Measurements from ENCODE around the gene EXOC2. TPM values are rescaled to one million over a fixed set of nuclear protein-coding genes. Genes with fewer than 3 reads are reported as not detected.
"Not testable (repeated sequence)": the region's sequence is repeated elsewhere in the genome, so short reads cannot be mapped to it uniquely, and the experiment has no call there.

The EXOC2 gene
- total RNA-seq, 2 experiments from 2014 or later = 29.9 to 30.2 TPM

DNA sequence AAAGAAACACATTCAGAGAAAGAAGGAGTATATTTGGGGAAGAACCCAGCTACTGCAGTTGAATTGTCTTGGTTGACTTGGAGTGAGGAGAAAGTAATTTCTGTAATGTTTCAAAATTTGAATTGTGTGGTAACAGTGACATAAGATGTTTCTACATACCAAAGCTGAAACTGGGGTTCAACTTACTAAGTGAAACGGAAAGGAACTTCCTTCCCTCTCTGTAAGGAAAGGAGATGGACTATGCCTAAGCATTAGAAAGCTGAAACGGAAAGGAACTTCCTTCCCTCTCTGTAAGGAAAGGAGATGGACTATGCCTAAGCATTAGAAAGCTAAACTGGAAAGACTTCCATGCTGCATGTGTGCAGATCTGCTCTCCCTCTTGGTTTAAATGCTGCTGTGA lies 82.1 kb downstream of the EXOC2 start:
- H3K9me3 Mint-ChIP-seq = peaks cover 3% of the 10 kb centered on the region
- peaks cover 28% of the 10 kb centered on the region for H3K36me3 Mint-ChIP-seq (ENCODE audit: low read depth)
- no peaks in the 10 kb centered on the region for H3K27me3 Mint-ChIP-seq
- H3K4me1 Mint-ChIP-seq (ENCODE audit: low read depth) = peaks cover 6% of the 10 kb centered on the region
- DNase-seq (no peak), ATAC-seq (no peak)
- H3K4me3 Mint-ChIP-seq = no peak overlapping the region
- POLR2A ChIA-PET = no interaction called here
- H3K27ac Mint-ChIP-seq = no peak overlapping the region
- TF ChIP-seq, protein P1, sequence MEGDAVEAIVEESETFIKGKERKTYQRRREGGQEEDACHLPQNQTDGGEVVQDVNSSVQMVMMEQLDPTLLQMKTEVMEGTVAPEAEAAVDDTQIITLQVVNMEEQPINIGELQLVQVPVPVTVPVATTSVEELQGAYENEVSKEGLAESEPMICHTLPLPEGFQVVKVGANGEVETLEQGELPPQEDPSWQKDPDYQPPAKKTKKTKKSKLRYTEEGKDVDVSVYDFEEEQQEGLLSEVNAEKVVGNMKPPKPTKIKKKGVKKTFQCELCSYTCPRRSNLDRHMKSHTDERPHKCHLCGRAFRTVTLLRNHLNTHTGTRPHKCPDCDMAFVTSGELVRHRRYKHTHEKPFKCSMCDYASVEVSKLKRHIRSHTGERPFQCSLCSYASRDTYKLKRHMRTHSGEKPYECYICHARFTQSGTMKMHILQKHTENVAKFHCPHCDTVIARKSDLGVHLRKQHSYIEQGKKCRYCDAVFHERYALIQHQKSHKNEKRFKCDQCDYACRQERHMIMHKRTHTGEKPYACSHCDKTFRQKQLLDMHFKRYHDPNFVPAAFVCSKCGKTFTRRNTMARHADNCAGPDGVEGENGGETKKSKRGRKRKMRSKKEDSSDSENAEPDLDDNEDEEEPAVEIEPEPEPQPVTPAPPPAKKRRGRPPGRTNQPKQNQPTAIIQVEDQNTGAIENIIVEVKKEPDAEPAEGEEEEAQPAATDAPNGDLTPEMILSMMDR (IDR thresholded peaks at IDR 0.05) = no peak
- CTCF ChIA-PET = no interaction called here
- intact Hi-C loops (cut with micrococcal nuclease) = no loop called here

- CTCF ChIA-PET = interaction anchor here (3.8 kb wide), 1 partner anchor 17 kb away, joined by 23 read pairs; no protein-coding TSS in a partner anchor
- ATAC-seq (no peak), DNase-seq (no peak)
- H3K36me3 Mint-ChIP-seq (ENCODE audit: low read depth) = peaks cover 26% of the 10 kb centered on the region
- H3K9me3 Mint-ChIP-seq = peaks cover 3% of the 10 kb centered on the region
- intact Hi-C loops (cut with micrococcal nuclease) = no loop called here
- H3K4me3 Mint-ChIP-seq = no peak overlapping the region
- POLR2A ChIA-PET = no interaction called here
- H3K27ac Mint-ChIP-seq = no peak overlapping the region
- TF ChIP-seq, protein P1 (IDR thresholded peaks at IDR 0.05) = no peak
- no peaks in the 10 kb centered on the region for H3K27me3 Mint-ChIP-seq
- H3K4me1 Mint-ChIP-seq (ENCODE audit: low read depth) = peaks cover 6% of the 10 kb centered on the region
Measured at GRCh38 chr6:609905-610304, 83.0 kb downstream of the EXOC2 start.

- Mint-ChIP-seq H3K36me3 (ENCODE audit: low read depth) (peaks cover 24% of the 10 kb centered on the region), H3K27me3 (no peaks in the 10 kb centered on the region), H3K27ac (no peak overlapping the region), H3K4me3 (no peak overlapping the region), H3K9me3 (peaks cover 3% of the 10 kb centered on the region), H3K4me1 (ENCODE audit: low read depth) (peaks cover 6% of the 10 kb centered on the region)
- CTCF ChIA-PET = interaction anchor here (1.5 to 3.8 kb wide), 3 partner anchors 14 to 115 kb away, joined by 3 to 23 read pairs (median 8); no protein-coding TSS in a partner anchor
- ATAC-seq (no peak), DNase-seq (no peak)
- TF ChIP-seq, protein P1 (IDR thresholded peaks at IDR 0.05) = no peak
- intact Hi-C loops (cut with micrococcal nuclease) = no loop called here
- POLR2A ChIA-PET = no interaction called here
Measured at GRCh38 chr6:606829-607379, 86.0 kb downstream of the EXOC2 start.

- H3K4me1 Mint-ChIP-seq (ENCODE audit: low read depth); H3K27me3 Mint-ChIP-seq; ATAC-seq; intact Hi-C loops (cut with micrococcal nuclease); H3K9me3 Mint-ChIP-seq; POLR2A ChIA-PET; CTCF ChIA-PET; H3K27ac Mint-ChIP-seq; DNase-seq; H3K4me3 Mint-ChIP-seq: not testable (repeated sequence)
- peaks cover 24% of the 10 kb centered on the region for H3K36me3 Mint-ChIP-seq (ENCODE audit: low read depth)
Measured at GRCh38 chr6:605895-606294, 87.0 kb downstream of the EXOC2 start.

DNA sequence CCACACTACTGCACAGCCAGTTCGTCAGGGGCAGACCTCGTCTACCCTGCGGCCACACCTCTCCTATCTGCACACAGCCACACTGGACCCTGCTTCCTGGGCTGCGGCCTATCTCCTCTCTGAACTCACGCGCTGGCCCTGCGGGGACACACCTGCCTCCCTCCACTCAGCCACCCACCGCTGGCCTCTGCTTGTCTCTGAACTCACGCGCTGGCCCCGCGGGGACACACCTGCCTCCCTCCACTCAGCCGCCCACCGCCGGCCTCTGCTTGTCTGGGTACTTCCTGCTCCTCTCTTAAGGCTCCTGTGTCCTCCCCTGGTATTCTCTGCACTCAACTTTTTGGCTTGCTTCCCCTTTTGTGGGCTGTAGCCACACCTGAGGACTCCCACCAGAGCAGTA lies 88.4 kb downstream of the EXOC2 start:
- TF ChIP-seq, protein P1 (IDR thresholded peaks at IDR 0.05) = no peak
- peaks cover 24% of the 10 kb centered on the region for H3K36me3 Mint-ChIP-seq (ENCODE audit: low read depth)
- DNase-seq (no peak), ATAC-seq (no peak)
- H3K9me3 Mint-ChIP-seq = peaks cover 3% of the 10 kb centered on the region
- ChIA-PET POLR2A (no interaction called here), CTCF (interaction anchor here (1.2 kb wide), 1 partner anchor 11 kb away, joined by 6 read pairs; no protein-coding TSS in a partner anchor)
- H3K4me1 Mint-ChIP-seq (ENCODE audit: low read depth) = no peaks in the 10 kb centered on the region
- no peak overlapping the region for H3K27ac Mint-ChIP-seq
- H3K27me3 Mint-ChIP-seq = no peaks in the 10 kb centered on the region
- intact Hi-C loops (cut with micrococcal nuclease) = no loop called here
- no peak overlapping the region for H3K4me3 Mint-ChIP-seq

Data from activated CD8-positive, alpha-beta T cell treated with anti-CD3 and anti-CD28 coated beads for 36 hours (primary cell).